Body of pancreas (tissue), 4 donors: Measurements from ENCODE around the gene EIF1AD. TPM values are rescaled to one million over a fixed set of nuclear protein-coding genes. Genes with fewer than 3 reads are reported as not detected.

Experiments
- ATAC-seq: fragments of 150-250 bp; one replicate; pipeline ENCODE4 v1.9.1; 2016
- DNase-seq, 4 donors: peaks; one replicate each; pipeline ENCODE4 v3.0.0-alpha.2; 2019
- H3K27ac ChIP-seq, 4 donors: fragments of 200-600 bp; sonication (generic); 1 replicate in 3 of 4; 2 replicates in 1 of 4; pipeline versions ENCODE4 v1.5.1 to v1.6.1; 2016 to 2019; ENCODE audit warnings: mild to moderate bottlenecking in 1 of 4, mixed read lengths in 1 of 4, moderate library complexity in 1 of 4
- H3K27me3 ChIP-seq, 2 donors: fragments of 200-600 bp; sonication (generic); one replicate each; pipeline ENCODE4 v1.6.0; 2016; ENCODE audit warnings: mild to moderate bottlenecking in 1 of 2
- H3K36me3 ChIP-seq, 2 donors: fragments of 200-600 bp; sonication (generic); replicated peaks in 1 of 2; 2 replicates each; pipeline ENCODE4 v1.5.1; 2016; ENCODE audit warnings: low read depth in 2 of 2; ENCODE audit not compliant: insufficient read depth in 1 of 2
- H3K4me1 ChIP-seq: fragments of 200-600 bp; sonication (generic); one replicate; pipeline ENCODE4 v1.6.0; 2016
- H3K4me3 ChIP-seq, 2 donors: fragments of 200-600 bp; sonication (generic); 1 replicate in 1 of 2; 2 replicates in 1 of 2; pipeline ENCODE4 v1.5.1; 2016 to 2019
- H3K9me3 ChIP-seq, 3 donors: fragments of 200-600 bp; sonication (generic); 1 replicate in 2 of 3; 2 replicates in 1 of 3; pipeline ENCODE4 v1.5.1; 2016
- CTCF ChIP-seq, 7 experiments: fragments of 450-650 bp in 4 of 7; fragments of 200-600 bp in 3 of 7; sonication (generic) in 3 of 7; IDR thresholded peaks; one replicate each; pipeline ENCODE4 v1.5.1; 2016 to 2019; ENCODE audit warnings: antibody characterized with exemption in 7 of 7
- POLR2A ChIP-seq, 3 donors: fragments of 450-650 bp; IDR thresholded peaks; one replicate each; pipeline ENCODE4 v1.6.1; 2016; ENCODE audit warnings: antibody characterized with exemption in 3 of 3, mild to moderate bottlenecking in 2 of 3
- WGBS, 2 donors: methylation state at CpG; one replicate each; pipeline ENCODE4 v1.1.5; 2017; 5-methylcytosine and 5-hydroxymethylcytosine counted together
- intact Hi-C: fragments of 100-400 bp; cut with DNase I; formaldehyde crosslinking; loops from one replicate; pipeline ENCODE4 v1.15.1; 2023
- total RNA-seq, 2 donors: library from RNA; depleted of rRNA; stranded (reverse); fragments of >200 nt; gene quantifications; one replicate each; pipeline ENCODE4 v1.1.0, GENCODE V29; 2016

Gene EIF1AD
- total RNA-seq, 2 donors from 2014 or later, result 7.8 to 28.0 TPM

DNA sequence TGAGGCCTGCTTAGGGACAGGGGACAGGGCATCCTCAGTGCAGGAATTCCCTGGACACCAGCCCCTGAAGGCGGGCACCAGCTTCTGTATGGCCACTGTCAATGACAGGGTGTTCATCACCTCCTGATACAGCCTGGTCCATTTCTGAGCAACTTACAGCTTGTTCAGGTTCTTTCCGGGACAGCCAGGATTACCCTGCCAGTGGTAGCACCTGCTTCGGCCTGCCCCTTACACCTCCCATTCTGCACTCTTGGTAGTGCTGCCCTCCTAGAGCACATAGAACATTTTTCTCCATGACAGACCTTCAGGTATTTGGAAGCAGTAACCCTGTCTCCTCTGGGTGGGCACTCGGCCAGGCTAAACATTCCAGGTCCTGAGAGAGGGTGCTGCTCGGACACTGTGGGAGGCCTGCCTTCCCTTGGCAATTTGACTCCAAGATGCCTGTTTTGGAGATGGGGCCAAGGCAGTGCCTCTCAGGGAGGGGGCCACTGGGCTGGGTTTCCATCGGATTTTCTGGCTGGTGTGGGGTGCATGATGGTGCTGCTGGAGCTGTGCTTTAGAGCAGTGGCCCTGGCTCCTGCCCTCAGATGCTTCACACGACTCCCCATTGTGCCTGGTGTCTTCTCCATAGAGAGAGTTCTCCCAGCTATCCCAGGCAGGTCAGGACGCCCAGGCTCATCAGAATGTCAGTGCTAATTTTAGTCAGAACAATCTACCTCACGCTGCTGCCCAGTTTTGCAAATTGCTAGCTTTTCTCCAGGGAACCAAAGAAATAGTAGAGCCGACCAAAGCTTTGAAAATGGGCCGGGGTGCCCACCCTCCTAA is 45.8 kb upstream of the EIF1AD start:
- no peaks in the 10 kb centered on the region for H3K9me3 ChIP-seq
- 61 to 62% methylated on average over 8 to 11 of the region's 11 CpGs for WGBS, 2 donors
- TF ChIP-seq POLR2A (IDR thresholded peaks at IDR 0.05), result no peak
- TF ChIP-seq CTCF (IDR thresholded peaks at IDR 0.05), result no peak
- H3K27ac ChIP-seq, result peak overlapping the region; percentile 9 to 46 (median 39)
- ATAC-seq (no peak), DNase-seq (peak; percentile 42 to 73 (median 49))
- H3K27me3 ChIP-seq, result no peaks in the 10 kb centered on the region
- no peak overlapping the region for H3K4me3 ChIP-seq
- no peaks in the 10 kb centered on the region for H3K36me3 ChIP-seq
- intact Hi-C loops, result no loop called here
- peaks cover 37% of the 10 kb centered on the region for H3K4me1 ChIP-seq

GRCh38 chr11:66046901-66047300 is 44.9 kb upstream of the EIF1AD start:
- H3K27ac ChIP-seq, result peak overlapping the region in 3 of 4 donors; percentile 34 to 46 (median 44)
- H3K4me3 ChIP-seq, result no peak overlapping the region
- no peak for TF ChIP-seq CTCF (IDR thresholded peaks at IDR 0.05)
- no peak for TF ChIP-seq POLR2A (IDR thresholded peaks at IDR 0.05)
- WGBS, 2 donors, result 88 to 93% methylated on average over 3 of the region's 3 CpGs
- no peaks in the 10 kb centered on the region for H3K9me3 ChIP-seq
- no peak for DNase-seq
- ATAC-seq, result no peak
- no peaks in the 10 kb centered on the region for H3K36me3 ChIP-seq
- no peaks in the 10 kb centered on the region for H3K27me3 ChIP-seq
- intact Hi-C loops, result no loop called here
- H3K4me1 ChIP-seq, result peaks cover 37% of the 10 kb centered on the region

DNA sequence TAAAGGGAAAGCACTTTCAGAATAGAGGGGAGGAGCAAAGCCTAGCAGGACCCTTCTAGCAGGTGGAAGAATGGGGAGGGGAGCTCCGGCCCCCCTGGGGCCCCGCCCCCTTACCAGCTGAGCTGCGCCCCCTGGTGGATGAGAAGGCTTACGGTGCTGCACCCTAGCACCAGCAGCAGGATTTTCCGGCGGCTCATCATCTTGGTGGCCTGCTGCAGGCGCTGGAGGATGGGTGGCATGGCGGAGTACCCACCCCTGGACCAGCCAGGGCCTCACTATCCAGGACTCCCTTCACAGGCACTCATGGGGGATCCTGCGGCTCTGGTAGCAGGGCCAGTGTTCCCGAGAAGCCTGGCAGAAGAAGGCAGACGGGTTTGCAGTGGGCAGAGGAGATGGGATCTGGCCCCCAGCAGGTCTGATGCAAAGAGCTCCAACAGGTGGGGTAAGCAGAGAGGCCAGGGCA is 43.3 kb upstream of the EIF1AD start:
- no peak overlapping the region for H3K27ac ChIP-seq
- no peaks in the 10 kb centered on the region for H3K9me3 ChIP-seq
- intact Hi-C loops, result no loop called here
- DNase-seq, result peak; percentile 77 to 83 (median 78)
- WGBS, 2 donors, result 19% methylated on average over 11 of the region's 11 CpGs; no CpG with 5 or more reads in 1 of the 2 donors
- H3K36me3 ChIP-seq, result no peaks in the 10 kb centered on the region
- peak; percentile 82 for ATAC-seq
- TF ChIP-seq CTCF (IDR thresholded peaks at IDR 0.05), result peak; percentile 82 to 93 (median 87)
- no peak for TF ChIP-seq POLR2A (IDR thresholded peaks at IDR 0.05)
- no peaks in the 10 kb centered on the region for H3K27me3 ChIP-seq
- H3K4me3 ChIP-seq, result no peak overlapping the region
- peaks cover 28% of the 10 kb centered on the region for H3K4me1 ChIP-seq

- intact Hi-C loops, result no loop called here
- Histone ChIP-seq H3K4me1 (peaks cover 32% of the 10 kb centered on the region), H3K27me3 (no peaks in the 10 kb centered on the region), H3K9me3 (no peaks in the 10 kb centered on the region), H3K4me3 (no peak overlapping the region), H3K27ac (no peak overlapping the region), H3K36me3 (no peaks in the 10 kb centered on the region)
- no peak for TF ChIP-seq POLR2A (IDR thresholded peaks at IDR 0.05)
- TF ChIP-seq CTCF (IDR thresholded peaks at IDR 0.05), result no peak
- DNase-seq (no peak), ATAC-seq (peak; percentile 6)
- 32 to 52% methylated on average over 6 of the region's 6 CpGs for WGBS, 2 donors
Observed at GRCh38 chr11:66044757-66045156, 42.8 kb upstream of the EIF1AD start.
